ENCODE measurements around the gene SH2D6.

- TF ChIP-seq BMI1 (IDR thresholded peaks at IDR 0.05; ENCODE audit: low read length) (no peak), CTCF (IDR thresholded peaks at IDR 0.05 in 2 of 3, conservative IDR thresholded peaks at IDR 0.05 in 1 of 3; ENCODE audit: insufficient read depth in 2 of 3, low read depth in 1 of 3, low read length in 3 of 3) (no peak), GTF2A2 (tag; IDR thresholded peaks at IDR 0.05) (no peak), CBX1 (IDR thresholded peaks at IDR 0.05; ENCODE audit: low read depth) (no peak), SRF (CRISPR knock-in tag; IDR thresholded peaks at IDR 0.05) (no peak), ARNT (IDR thresholded peaks at IDR 0.05) (no peak), ZFP36 (IDR thresholded peaks at IDR 0.05; ENCODE audit: low read depth, low read length, partially characterized antibody) (no peak), POLR2A (conservative IDR thresholded peaks at IDR 0.05) (no peak), NFXL1 (CRISPR knock-in tag; IDR thresholded peaks at IDR 0.05) (no peak)
- TF ChIP-seq, protein P1, sequence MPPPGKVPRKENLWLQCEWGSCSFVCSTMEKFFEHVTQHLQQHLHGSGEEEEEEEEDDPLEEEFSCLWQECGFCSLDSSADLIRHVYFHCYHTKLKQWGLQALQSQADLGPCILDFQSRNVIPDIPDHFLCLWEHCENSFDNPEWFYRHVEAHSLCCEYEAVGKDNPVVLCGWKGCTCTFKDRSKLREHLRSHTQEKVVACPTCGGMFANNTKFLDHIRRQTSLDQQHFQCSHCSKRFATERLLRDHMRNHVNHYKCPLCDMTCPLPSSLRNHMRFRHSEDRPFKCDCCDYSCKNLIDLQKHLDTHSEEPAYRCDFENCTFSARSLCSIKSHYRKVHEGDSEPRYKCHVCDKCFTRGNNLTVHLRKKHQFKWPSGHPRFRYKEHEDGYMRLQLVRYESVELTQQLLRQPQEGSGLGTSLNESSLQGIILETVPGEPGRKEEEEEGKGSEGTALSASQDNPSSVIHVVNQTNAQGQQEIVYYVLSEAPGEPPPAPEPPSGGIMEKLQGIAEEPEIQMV (tag; conservative IDR thresholded peaks at IDR 0.05; ENCODE audit: low read depth): no peak
Observed at GRCh38 chr2:85434696-85435095, 16.2 kb downstream of the SH2D6 start.

All from K562 (cell line).